ENCODE measurements around the gene TAF13. TPM values are rescaled to one million over a fixed set of nuclear protein-coding genes. Genes with fewer than 3 reads are reported as not detected.
A peak's percentile ranks its signal among the peaks of the same experiment; 100 is the strongest.
"Not testable (repeated sequence)": the region's sequence is repeated elsewhere in the genome, so short reads cannot be mapped to it uniquely, and the experiment has no call there.

Gene TAF13
- total RNA-seq, 1 donor from 2014 or later, result 25.0 TPM

- Mint-ChIP-seq H3K27me3 (ENCODE audit: low read depth) (peaks cover 2% of the 10 kb centered on the region), H3K36me3 (ENCODE audit: low read depth) (no peaks in the 10 kb centered on the region), H3K27ac (no peak overlapping the region), H3K9me3 (no peaks in the 10 kb centered on the region), H3K4me3 (ENCODE audit: low read depth) (no peak overlapping the region), H3K4me1 (ENCODE audit: low read depth) (no peaks in the 10 kb centered on the region)
- intact Hi-C loops (cut with micrococcal nuclease), result no loop called here
- no peak for DNase-seq (ENCODE audit: low spot score)
Measured at GRCh38 chr1:109059026-109059425, 16.8 kb downstream of the TAF13 start.

DNA sequence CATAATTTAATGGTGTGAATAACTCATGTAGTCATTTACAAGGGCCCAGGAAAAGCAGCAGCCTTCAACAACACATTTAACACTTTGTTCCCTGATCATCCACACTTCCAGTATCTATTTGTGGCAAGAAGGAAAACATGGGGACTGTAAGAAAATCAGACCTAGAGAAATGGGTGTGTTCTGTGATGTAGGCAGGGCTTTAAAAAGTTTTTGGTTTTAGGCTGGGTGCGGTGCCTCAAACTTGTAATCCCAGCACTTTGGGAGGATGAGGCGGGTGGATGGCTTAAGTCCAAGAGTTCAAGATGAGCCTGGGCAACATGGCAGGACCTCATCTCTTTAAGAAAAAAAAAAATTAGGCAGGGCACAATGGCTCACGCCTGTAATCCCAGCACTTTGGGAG lies 19.7 kb downstream of the TAF13 start:
- Mint-ChIP-seq H3K27me3 (ENCODE audit: low read depth) (peaks cover 2% of the 10 kb centered on the region), H3K4me1 (ENCODE audit: low read depth) (no peaks in the 10 kb centered on the region), H3K4me3 (ENCODE audit: low read depth) (no peak overlapping the region), H3K27ac (no peak overlapping the region), H3K36me3 (ENCODE audit: low read depth) (no peaks in the 10 kb centered on the region), H3K9me3 (no peaks in the 10 kb centered on the region)
- DNase-seq (ENCODE audit: low spot score), result no peak
- intact Hi-C loops (cut with micrococcal nuclease), result no loop called here

DNA sequence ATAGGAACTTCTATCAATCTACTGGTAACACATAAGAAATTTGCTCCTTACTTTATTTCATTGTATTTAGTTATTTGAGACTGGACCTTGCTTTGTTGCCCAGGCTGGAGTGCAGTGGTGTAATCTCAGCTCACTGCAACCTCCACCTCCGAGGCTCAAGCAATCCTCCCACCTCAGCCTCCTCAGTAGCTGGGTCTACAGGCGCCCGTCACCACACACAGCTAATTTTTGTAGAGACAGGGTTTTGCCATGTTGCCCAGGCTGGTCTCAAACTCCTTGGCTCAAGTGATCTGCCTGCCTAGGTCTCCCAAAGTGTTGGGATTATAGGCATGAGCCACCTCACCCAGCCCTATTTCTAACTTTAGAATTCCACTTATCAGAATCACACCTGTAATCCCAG lies 23.7 kb downstream of the TAF13 start:
- H3K9me3 Mint-ChIP-seq; H3K27me3 Mint-ChIP-seq (ENCODE audit: low read depth); H3K36me3 Mint-ChIP-seq (ENCODE audit: low read depth); H3K4me1 Mint-ChIP-seq (ENCODE audit: low read depth); DNase-seq (ENCODE audit: low spot score); H3K4me3 Mint-ChIP-seq (ENCODE audit: low read depth); intact Hi-C loops (cut with micrococcal nuclease); H3K27ac Mint-ChIP-seq: not testable (repeated sequence)

DNA sequence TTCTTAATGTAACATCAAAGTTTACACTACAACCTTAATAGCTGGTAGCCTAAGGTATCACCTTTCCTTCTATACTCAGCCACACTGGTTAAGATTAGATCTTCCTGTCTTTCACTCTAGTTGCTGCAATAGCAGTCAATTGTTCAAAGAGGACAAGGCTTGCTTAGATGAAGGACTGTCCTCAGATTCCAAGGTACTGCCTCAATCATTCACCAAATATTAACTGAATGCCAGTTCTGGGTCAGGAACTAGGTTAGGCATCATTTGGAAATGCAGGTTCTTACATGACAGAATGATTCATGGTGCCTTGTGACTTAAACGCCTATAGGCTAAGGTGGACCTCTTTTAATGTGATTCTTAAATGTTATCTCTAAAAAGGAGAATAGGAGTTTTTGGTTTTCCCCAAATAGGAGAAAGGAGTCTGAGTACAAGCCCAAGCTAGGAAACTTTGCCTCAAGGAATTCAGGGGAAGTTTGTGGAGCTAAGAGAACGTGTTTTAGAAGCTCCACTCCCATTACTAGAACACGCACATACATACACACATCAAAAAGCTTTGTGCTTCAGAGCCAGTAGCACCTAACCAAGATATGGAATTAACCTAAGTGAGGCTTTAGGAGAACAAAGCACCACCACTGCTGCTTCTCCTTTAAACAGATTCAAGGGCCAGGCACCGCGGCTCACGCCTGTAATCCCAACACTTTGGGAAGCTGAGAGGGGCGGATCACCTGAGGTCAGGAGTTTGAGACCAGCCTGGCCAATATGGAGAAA lies 25.4 kb downstream of the TAF13 start:
- Mint-ChIP-seq H3K4me1 (ENCODE audit: low read depth) (no peaks in the 10 kb centered on the region), H3K27ac (no peak overlapping the region), H3K4me3 (ENCODE audit: low read depth) (no peak overlapping the region), H3K36me3 (ENCODE audit: low read depth) (no peaks in the 10 kb centered on the region), H3K9me3 (no peaks in the 10 kb centered on the region), H3K27me3 (ENCODE audit: low read depth) (peaks cover 16% of the 10 kb centered on the region)
- DNase-seq (ENCODE audit: low spot score), result no peak
- intact Hi-C loops (cut with micrococcal nuclease), result no loop called here

DNA sequence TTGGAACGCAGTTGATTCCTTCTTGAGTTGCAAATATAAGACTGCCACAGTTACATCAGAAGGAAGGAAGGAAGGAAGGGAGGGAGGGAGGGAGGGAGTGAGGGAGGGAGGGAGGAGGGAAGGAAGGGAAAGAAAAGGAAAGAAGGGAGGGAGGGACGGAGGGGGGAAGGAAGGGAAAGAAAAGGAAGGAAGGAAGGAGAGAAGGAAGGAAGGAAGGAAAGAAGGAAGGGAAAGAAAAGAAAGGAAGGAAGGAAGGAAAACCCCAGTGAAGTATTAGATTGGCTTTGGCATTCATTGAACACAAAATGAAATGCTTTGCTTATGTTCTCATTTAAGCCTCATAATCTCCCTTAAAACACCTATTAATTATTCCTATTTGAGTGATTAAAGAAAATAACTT lies 27.5 kb downstream of the TAF13 start:
- no peaks in the 10 kb centered on the region for H3K4me1 Mint-ChIP-seq (ENCODE audit: low read depth)
- intact Hi-C loops (cut with micrococcal nuclease), result no loop called here
- no peak overlapping the region for H3K27ac Mint-ChIP-seq
- DNase-seq (ENCODE audit: low spot score), result no peak
- H3K4me3 Mint-ChIP-seq (ENCODE audit: low read depth), result no peak overlapping the region
- H3K27me3 Mint-ChIP-seq (ENCODE audit: low read depth), result peaks cover 19% of the 10 kb centered on the region
- no peaks in the 10 kb centered on the region for H3K36me3 Mint-ChIP-seq (ENCODE audit: low read depth)
- no peaks in the 10 kb centered on the region for H3K9me3 Mint-ChIP-seq

DNA sequence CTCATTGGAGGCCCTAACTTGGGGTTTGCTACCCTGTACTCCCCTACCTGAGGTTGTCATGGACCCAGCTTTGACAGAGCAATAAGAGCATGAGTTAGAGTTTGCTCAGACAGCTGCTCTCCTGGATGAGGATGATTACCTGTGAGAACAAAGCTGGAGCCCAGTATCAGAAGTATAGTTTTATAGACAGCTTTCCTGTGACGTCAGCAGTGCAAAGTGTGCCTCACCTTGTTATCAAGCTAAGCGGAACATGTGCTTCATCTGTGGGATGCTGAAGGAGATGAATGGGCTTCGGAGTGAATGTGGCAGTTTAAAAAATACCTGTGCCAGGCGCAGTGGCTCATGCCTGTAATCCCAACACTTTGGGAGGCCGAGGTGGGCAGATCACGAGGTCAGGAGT lies 28.5 kb downstream of the TAF13 start:
- Mint-ChIP-seq H3K27ac (no peak overlapping the region), H3K27me3 (ENCODE audit: low read depth) (peaks cover 19% of the 10 kb centered on the region), H3K4me3 (ENCODE audit: low read depth) (no peak overlapping the region), H3K4me1 (ENCODE audit: low read depth) (no peaks in the 10 kb centered on the region), H3K36me3 (ENCODE audit: low read depth) (no peaks in the 10 kb centered on the region), H3K9me3 (no peaks in the 10 kb centered on the region)
- DNase-seq (ENCODE audit: low spot score), result no peak
- intact Hi-C loops (cut with micrococcal nuclease), result no loop called here

DNA sequence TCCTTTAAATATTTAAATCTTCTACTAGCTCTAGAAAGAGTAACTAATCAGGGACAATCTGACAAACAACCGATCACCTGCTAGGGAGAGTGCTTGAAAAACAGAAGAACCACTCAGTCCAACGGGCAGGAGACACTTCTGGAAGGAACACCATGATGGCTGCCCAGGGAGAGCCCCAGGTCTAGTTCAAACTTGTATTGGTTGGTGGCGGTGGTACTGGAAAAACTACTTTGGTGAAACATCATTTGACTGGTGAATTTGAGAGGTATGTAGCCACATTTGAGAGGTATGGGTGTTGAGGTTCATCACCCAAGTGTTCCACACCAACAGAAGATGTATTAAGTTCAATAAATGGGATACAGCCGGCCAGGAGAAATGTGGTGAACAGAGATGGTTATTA lies 29.1 kb downstream of the TAF13 start:
- Mint-ChIP-seq H3K4me3 (ENCODE audit: low read depth) (no peak overlapping the region), H3K27me3 (ENCODE audit: low read depth) (peaks cover 19% of the 10 kb centered on the region), H3K27ac (no peak overlapping the region), H3K9me3 (no peaks in the 10 kb centered on the region), H3K36me3 (ENCODE audit: low read depth) (no peaks in the 10 kb centered on the region), H3K4me1 (ENCODE audit: low read depth) (no peaks in the 10 kb centered on the region)
- intact Hi-C loops (cut with micrococcal nuclease), result no loop called here
- no peak for DNase-seq (ENCODE audit: low spot score)

DNA sequence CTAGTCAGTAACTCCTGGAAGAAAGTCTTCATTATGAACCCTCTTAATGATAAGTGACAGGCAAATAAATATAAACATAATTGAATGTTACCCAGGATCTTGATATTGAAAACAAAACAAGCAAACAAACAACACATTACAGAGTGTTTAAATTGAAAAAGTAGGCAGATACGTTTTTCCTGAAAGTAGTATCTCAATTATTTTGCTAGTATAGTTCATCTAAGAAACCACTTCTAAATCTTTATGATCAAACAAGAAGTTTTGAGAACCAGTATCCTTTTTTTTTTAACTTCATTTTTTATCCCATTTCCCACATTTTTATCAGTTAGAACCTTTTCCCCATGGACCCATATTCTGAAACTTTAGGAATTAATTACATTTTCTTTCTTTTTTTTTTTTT lies 30.2 kb downstream of the TAF13 start:
- H3K27ac Mint-ChIP-seq, result no peak overlapping the region
- intact Hi-C loops (cut with micrococcal nuclease), result no loop called here
- no peaks in the 10 kb centered on the region for H3K9me3 Mint-ChIP-seq
- no peak overlapping the region for H3K4me3 Mint-ChIP-seq (ENCODE audit: low read depth)
- no peaks in the 10 kb centered on the region for H3K36me3 Mint-ChIP-seq (ENCODE audit: low read depth)
- H3K4me1 Mint-ChIP-seq (ENCODE audit: low read depth), result peaks cover 3% of the 10 kb centered on the region
- DNase-seq (ENCODE audit: low spot score), result no peak
- H3K27me3 Mint-ChIP-seq (ENCODE audit: low read depth), result peaks cover 19% of the 10 kb centered on the region

- H3K4me3 Mint-ChIP-seq (ENCODE audit: low read depth), result peak within 1 kb of the TSS; percentile 89
- peak within 1 kb of the TSS; percentile 83 for H3K27ac Mint-ChIP-seq
- DNase-seq (ENCODE audit: low spot score), result peak; percentile 95
- intact Hi-C loops (cut with micrococcal nuclease), result loop anchor here (2.0 kb wide), 2 partner anchors 49 to 85 kb away; partner anchors contain the start of gene TMEM167B
- peaks cover 8% of the 10 kb centered on the region for H3K4me1 Mint-ChIP-seq (ENCODE audit: low read depth)
- H3K9me3 Mint-ChIP-seq, result no peaks in the 10 kb centered on the region
- H3K36me3 Mint-ChIP-seq (ENCODE audit: low read depth), result no peaks in the 10 kb centered on the region
- peaks cover 8% of the 10 kb centered on the region for H3K27me3 Mint-ChIP-seq (ENCODE audit: low read depth)
Measured at GRCh38 chr1:109041621-109042468, 34.0 kb downstream of the TAF13 start, which contains the start of gene WDR47. TSS of gene WDR47 (minus strand) at chr1:109042102. CDS start at chr1:109023512, 18,590 bp downstream.

DNA sequence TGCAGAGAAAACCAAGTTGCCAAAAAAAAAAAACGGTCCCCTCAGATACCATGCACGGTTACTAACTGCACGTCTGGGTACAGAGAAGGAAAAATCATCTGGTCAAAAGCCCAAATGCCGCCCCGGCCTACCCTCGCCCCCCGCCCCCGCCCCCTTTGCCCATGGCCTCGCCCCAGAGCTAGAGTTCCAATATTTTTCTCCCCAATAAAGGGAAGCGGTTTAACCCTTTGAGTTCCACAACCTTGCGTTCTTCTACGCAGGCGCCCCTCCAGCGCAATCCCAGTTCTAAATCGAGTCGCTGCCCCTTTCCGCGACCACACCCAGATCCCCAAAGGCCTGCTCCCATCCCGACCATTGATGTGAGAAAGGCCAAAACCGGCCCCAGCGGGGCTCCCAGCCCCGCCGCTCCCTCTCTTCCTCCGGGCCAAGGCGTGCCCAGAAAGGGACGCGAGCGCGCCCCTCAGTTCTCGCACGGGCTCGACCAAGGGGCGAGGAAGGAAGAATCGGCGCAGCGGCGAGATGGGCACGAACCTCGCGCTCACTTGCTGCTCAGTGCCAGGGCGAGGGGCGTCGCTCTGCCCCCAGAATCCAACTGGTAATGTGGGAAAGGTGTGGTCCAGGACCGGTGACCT lies 34.7 kb downstream of the TAF13 start:
- intact Hi-C loops (cut with micrococcal nuclease), result loop anchor here (2.0 kb wide), 1 partner anchor 84 kb away; no protein-coding TSS in a partner anchor
- Mint-ChIP-seq H3K27ac (peak overlapping the region; percentile 39), H3K4me1 (ENCODE audit: low read depth) (peaks cover 8% of the 10 kb centered on the region)

GRCh38 chr1:109040627-109040988 lies 35.2 kb downstream of the TAF13 start:
- intact Hi-C loops (cut with micrococcal nuclease), result loop anchor here (2.0 kb wide), 1 partner anchor 84 kb away; no protein-coding TSS in a partner anchor
- Mint-ChIP-seq H3K36me3 (ENCODE audit: low read depth) (no peaks in the 10 kb centered on the region), H3K4me3 (ENCODE audit: low read depth) (peak overlapping the region; percentile 89), H3K27ac (peak overlapping the region; percentile 39), H3K9me3 (no peaks in the 10 kb centered on the region), H3K4me1 (ENCODE audit: low read depth) (peaks cover 8% of the 10 kb centered on the region), H3K27me3 (ENCODE audit: low read depth) (peaks cover 2% of the 10 kb centered on the region)
- no peak for DNase-seq (ENCODE audit: low spot score)

More for the DNA sequence above, 34.7 kb downstream of the TAF13 start:
- no peaks in the 10 kb centered on the region for H3K36me3 Mint-ChIP-seq (ENCODE audit: low read depth)
- DNase-seq (ENCODE audit: low spot score), result no peak
- H3K9me3 Mint-ChIP-seq, result no peaks in the 10 kb centered on the region
- H3K4me3 Mint-ChIP-seq (ENCODE audit: low read depth), result peak overlapping the region; percentile 89
- H3K27me3 Mint-ChIP-seq (ENCODE audit: low read depth), result peaks cover 4% of the 10 kb centered on the region

GRCh38 chr1:109034382-109034781 lies 41.4 kb downstream of the TAF13 start:
- no peaks in the 10 kb centered on the region for H3K9me3 Mint-ChIP-seq
- H3K27me3 Mint-ChIP-seq (ENCODE audit: low read depth), result no peaks in the 10 kb centered on the region
- H3K36me3 Mint-ChIP-seq (ENCODE audit: low read depth), result no peaks in the 10 kb centered on the region
- no peak overlapping the region for H3K4me3 Mint-ChIP-seq (ENCODE audit: low read depth)
- no peaks in the 10 kb centered on the region for H3K4me1 Mint-ChIP-seq (ENCODE audit: low read depth)
- no peak overlapping the region for H3K27ac Mint-ChIP-seq
- DNase-seq (ENCODE audit: low spot score), result no peak
- intact Hi-C loops (cut with micrococcal nuclease), result no loop called here
